Fibroblast of lung (primary cell): ENCODE data around the gene HCFC1R1. TPM values are rescaled to one million over a fixed set of nuclear protein-coding genes. Genes with fewer than 3 reads are reported as not detected.

ENCODE experiments used
- DNase-seq, 2 donors: peaks; one replicate each; pipeline versions ENCODE4 v3.0.0 to v3.0.0-alpha.2; 2010; ENCODE audit warnings: low read depth in 2 of 2
- H2AFZ ChIP-seq: 2 replicates; pipeline ENCODE4 v1.5.1; 2012; ENCODE audit warnings: low read length, control low read depth, inconsistent platforms
- H3K27ac ChIP-seq: 2 replicates; pipeline ENCODE4 v1.5.1; 2011; ENCODE audit warnings: low read length, control low read depth; ENCODE audit not compliant: insufficient read depth
- H3K27me3 ChIP-seq: 2 replicates; pipeline ENCODE4 v1.5.1; 2011; ENCODE audit warnings: mild to moderate bottlenecking, low read length; ENCODE audit not compliant: control insufficient read depth, insufficient read depth
- H3K36me3 ChIP-seq: 2 replicates; pipeline ENCODE4 v1.5.1; 2011; ENCODE audit warnings: low read length; ENCODE audit not compliant: control insufficient read depth, insufficient read depth
- H3K4me1 ChIP-seq: 2 replicates; pipeline ENCODE4 v1.5.1; 2011; ENCODE audit warnings: low read length; ENCODE audit not compliant: control insufficient read depth, insufficient read depth; ENCODE audit errors: extremely low read depth
- H3K4me2 ChIP-seq: 2 replicates; pipeline ENCODE4 v1.5.1; 2011; ENCODE audit warnings: low read length, control low read depth; ENCODE audit not compliant: insufficient read depth; ENCODE audit errors: extremely low read depth
- H3K4me3 ChIP-seq, 4 experiments: fragments of 200-600 bp in 1 of 4; sonication (generic) in 1 of 4; replicated peaks in 1 of 4; 2 replicates each; pipeline ENCODE4 v1.5.1; 2011 to 2016; ENCODE audit warnings: low read length in 4 of 4, low read depth in 3 of 4, mild to moderate bottlenecking in 3 of 4, control low read depth in 2 of 4, inconsistent platforms in 1 of 4, mixed read lengths in 1 of 4; ENCODE audit not compliant: insufficient read depth in 1 of 4; ENCODE audit errors: control extremely low read depth in 1 of 4
- H3K79me2 ChIP-seq: 2 replicates; pipeline ENCODE4 v1.5.1; 2012; ENCODE audit warnings: mild to moderate bottlenecking, low read length, inconsistent platforms; ENCODE audit not compliant: control insufficient read depth, insufficient read depth
- H3K9ac ChIP-seq: 2 replicates; pipeline ENCODE4 v1.5.1; 2011; ENCODE audit warnings: mild to moderate bottlenecking, low read length, control low read depth; ENCODE audit not compliant: insufficient read depth
- H3K9me3 ChIP-seq: 2 replicates; pipeline ENCODE4 v1.5.1; 2012; ENCODE audit warnings: low read depth, low read length; ENCODE audit not compliant: control insufficient read depth, insufficient read depth
- H4K20me1 ChIP-seq: 2 replicates; pipeline ENCODE4 v1.5.1; 2011; ENCODE audit warnings: low read length; ENCODE audit not compliant: control insufficient read depth, insufficient read depth; ENCODE audit errors: extremely low read depth
- EZH2 ChIP-seq: IDR thresholded peaks from 2 replicates; pipeline ENCODE4 v1.5.1; 2012; ENCODE audit warnings: low read length, control low read depth, mild to moderate bottlenecking; ENCODE audit errors: missing control alignments
- polyA plus RNA-seq, 2 donors: library from polyadenylated mRNA; depleted of rRNA in 1 of 2; stranded (reverse) in 1 of 2; unstranded in 1 of 2; fragments of >200 nt; gene quantifications; 2 replicates each; pipeline ENCODE4 v1.2.1, GENCODE V29; 2011 to 2012; ENCODE audit warnings: missing spikeins in 1 of 2
- total RNA-seq: library from RNA; depleted of rRNA; stranded (reverse); fragments of >200 nt; gene quantifications from 2 replicates; pipeline ENCODE4 v1.2.1, GENCODE V29; 2014
- TF ChIP-seq, protein P1 (sequence below), 2 donors: IDR thresholded peaks in 1 of 2; conservative IDR thresholded peaks in 1 of 2; 1 replicate in 1 of 2; 2 replicates in 1 of 2; pipeline ENCODE4 v1.5.1; 2011 to 2012; ENCODE audit warnings: low read length in 2 of 2, control low read depth in 1 of 2, inconsistent platforms in 1 of 2, low read depth in 1 of 2, mild to moderate bottlenecking in 1 of 2

The HCFC1R1 gene
- total and polyA plus RNA-seq, 2 donors (not counting 1 experiment from before 2014, with no cell fraction given): 58.0 to 75.5 TPM

DNA sequence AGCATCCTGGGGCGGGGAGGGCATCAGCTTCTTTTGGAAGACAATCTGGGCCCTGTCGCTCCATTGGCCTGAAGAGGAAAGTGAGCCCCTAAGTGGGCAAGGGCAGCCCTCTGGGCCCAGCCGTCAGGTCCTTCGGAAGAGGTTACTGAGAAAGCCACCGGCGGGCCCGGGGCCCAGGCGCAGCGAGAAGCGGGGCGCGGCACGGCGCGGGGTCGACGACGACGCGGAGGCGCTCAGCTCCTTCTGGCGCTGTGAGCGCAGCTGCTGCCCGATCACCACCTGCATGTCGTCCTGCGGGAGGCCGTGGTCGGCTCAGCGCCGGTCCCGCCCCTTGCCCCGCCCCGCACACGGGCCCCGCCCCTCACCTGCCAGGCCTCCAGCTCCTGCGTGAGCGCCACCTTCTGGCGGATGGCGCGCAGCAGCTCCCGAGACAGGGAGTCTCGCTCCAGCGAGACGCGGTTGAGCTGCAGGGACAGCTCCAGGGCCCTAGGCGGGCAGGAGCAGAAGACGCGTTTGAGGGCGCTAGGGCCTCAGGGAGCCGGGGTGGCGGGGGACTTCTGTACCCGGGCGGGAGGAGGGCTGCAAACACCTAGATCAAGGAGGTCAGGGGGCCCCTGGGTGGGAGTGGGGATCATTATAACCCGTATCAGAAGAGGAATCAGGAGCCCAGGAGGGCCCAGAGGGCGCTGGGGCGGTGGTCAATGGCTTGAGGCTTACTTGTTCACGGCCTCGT is 4.4 kb upstream of the HCFC1R1 start:
- H3K4me2 ChIP-seq: no peak overlapping the region
- no peak overlapping the region for H3K4me3 ChIP-seq
- H3K79me2 ChIP-seq: no peaks in the 10 kb centered on the region
- H3K9ac ChIP-seq: no peak overlapping the region
- no peaks in the 10 kb centered on the region for H3K4me1 ChIP-seq
- DNase-seq: peak; percentile 57 to 61
- peaks cover 9% of the 10 kb centered on the region for H3K27me3 ChIP-seq
- TF ChIP-seq EZH2: no peak
- TF ChIP-seq, protein P1, sequence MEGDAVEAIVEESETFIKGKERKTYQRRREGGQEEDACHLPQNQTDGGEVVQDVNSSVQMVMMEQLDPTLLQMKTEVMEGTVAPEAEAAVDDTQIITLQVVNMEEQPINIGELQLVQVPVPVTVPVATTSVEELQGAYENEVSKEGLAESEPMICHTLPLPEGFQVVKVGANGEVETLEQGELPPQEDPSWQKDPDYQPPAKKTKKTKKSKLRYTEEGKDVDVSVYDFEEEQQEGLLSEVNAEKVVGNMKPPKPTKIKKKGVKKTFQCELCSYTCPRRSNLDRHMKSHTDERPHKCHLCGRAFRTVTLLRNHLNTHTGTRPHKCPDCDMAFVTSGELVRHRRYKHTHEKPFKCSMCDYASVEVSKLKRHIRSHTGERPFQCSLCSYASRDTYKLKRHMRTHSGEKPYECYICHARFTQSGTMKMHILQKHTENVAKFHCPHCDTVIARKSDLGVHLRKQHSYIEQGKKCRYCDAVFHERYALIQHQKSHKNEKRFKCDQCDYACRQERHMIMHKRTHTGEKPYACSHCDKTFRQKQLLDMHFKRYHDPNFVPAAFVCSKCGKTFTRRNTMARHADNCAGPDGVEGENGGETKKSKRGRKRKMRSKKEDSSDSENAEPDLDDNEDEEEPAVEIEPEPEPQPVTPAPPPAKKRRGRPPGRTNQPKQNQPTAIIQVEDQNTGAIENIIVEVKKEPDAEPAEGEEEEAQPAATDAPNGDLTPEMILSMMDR (conservative IDR thresholded peaks at IDR 0.05 in 1 of 2, IDR thresholded peaks at IDR 0.05 in 1 of 2; ENCODE audit: low read depth in 1 of 2, low read length in 2 of 2): peak; percentile 24 to 57
- H3K36me3 ChIP-seq: peaks cover 16% of the 10 kb centered on the region
- peaks cover 2% of the 10 kb centered on the region for H4K20me1 ChIP-seq
- no peaks in the 10 kb centered on the region for H3K9me3 ChIP-seq
- no peak overlapping the region for H3K27ac ChIP-seq
- no peak overlapping the region for H2AFZ ChIP-seq

DNA sequence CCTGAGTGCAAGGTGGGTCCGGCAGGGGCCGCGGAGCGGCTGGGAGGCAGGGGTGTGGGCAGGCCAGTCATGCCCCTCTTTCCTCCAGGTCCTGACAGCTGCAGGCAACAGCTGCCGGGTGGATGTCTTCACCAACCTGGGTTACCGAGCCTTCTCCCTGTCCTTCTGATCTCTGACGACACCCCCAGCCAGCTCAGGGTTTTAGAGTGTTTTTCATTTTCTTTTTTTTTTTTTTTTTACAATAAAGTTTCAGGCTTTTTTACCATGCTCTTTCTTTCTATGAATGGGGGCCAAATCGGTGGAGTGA is 3.7 kb upstream of the HCFC1R1 start:
- H3K4me2 ChIP-seq: no peak overlapping the region
- no peak for DNase-seq
- H3K27ac ChIP-seq: no peak overlapping the region
- peaks cover 6% of the 10 kb centered on the region for H3K4me1 ChIP-seq
- H3K9ac ChIP-seq: no peak overlapping the region
- H3K4me3 ChIP-seq: no peak overlapping the region
- no peak overlapping the region for H2AFZ ChIP-seq
- peaks cover 2% of the 10 kb centered on the region for H4K20me1 ChIP-seq
- peaks cover 9% of the 10 kb centered on the region for H3K27me3 ChIP-seq
- no peaks in the 10 kb centered on the region for H3K9me3 ChIP-seq
- H3K79me2 ChIP-seq: peaks cover 2% of the 10 kb centered on the region
- TF ChIP-seq, protein P1 (conservative IDR thresholded peaks at IDR 0.05 in 1 of 2, IDR thresholded peaks at IDR 0.05 in 1 of 2; ENCODE audit: low read depth in 1 of 2, low read length in 2 of 2): no peak
- TF ChIP-seq EZH2: no peak
- peaks cover 21% of the 10 kb centered on the region for H3K36me3 ChIP-seq

DNA sequence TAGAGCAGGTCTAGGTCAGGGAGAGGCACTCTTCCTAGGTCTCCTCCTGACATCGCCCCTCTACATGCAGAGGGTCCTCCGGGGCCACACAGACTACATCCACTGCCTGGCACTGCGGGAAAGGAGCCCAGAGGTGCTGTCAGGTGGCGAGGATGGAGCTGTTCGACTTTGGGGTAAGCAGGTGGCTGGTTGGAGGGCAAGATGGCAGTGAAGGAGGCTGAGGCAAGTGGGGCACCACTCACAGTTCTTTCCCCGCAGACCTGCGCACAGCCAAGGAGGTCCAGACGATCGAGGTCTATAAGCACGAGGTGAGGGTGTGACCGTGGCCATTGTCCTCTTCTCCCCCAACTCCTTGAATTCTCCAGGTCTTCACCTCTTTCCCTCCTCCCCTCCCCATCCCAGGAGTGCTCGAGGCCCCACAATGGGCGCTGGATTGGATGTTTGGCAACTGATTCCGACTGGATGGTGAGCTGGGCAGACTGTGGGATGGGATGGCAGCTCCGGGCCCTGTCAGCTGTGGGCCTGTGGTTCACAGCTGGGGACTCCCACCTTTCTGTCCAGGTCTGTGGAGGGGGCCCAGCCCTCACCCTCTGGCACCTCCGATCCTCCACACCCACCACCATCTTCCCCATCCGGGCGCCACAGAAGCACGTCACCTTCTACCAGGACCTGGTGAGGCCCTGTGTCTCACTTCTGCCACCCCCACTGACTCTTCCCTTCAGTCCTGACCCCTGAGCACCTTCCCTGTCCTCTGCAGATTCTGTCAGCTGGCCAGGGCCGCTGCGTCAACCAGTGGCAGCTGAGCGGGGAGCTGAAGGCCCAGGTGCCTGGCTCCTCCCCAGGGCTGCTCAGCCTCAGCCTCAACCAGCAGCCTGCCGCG is 3.1 kb upstream of the HCFC1R1 start:
- no peak for TF ChIP-seq EZH2
- TF ChIP-seq, protein P1 (conservative IDR thresholded peaks at IDR 0.05 in 1 of 2, IDR thresholded peaks at IDR 0.05 in 1 of 2; ENCODE audit: low read depth in 1 of 2, low read length in 2 of 2): no peak
- Histone ChIP-seq H4K20me1 (peaks cover 2% of the 10 kb centered on the region), H3K4me2 (no peak overlapping the region), H3K4me3 (no peak overlapping the region), H3K27me3 (peaks cover 5% of the 10 kb centered on the region), H3K36me3 (peaks cover 21% of the 10 kb centered on the region), H3K9ac (no peak overlapping the region), H3K9me3 (no peaks in the 10 kb centered on the region), H3K79me2 (peaks cover 2% of the 10 kb centered on the region), H3K27ac (no peak overlapping the region), H3K4me1 (peaks cover 7% of the 10 kb centered on the region), H2AFZ (no peak overlapping the region)
- DNase-seq: no peak
